ENCODE measurements around the gene KRT37.
"Not testable (repeated sequence)": the region's sequence is repeated elsewhere in the genome, so short reads cannot be mapped to it uniquely, and the experiment has no call there.

The KRT37 gene

DNA sequence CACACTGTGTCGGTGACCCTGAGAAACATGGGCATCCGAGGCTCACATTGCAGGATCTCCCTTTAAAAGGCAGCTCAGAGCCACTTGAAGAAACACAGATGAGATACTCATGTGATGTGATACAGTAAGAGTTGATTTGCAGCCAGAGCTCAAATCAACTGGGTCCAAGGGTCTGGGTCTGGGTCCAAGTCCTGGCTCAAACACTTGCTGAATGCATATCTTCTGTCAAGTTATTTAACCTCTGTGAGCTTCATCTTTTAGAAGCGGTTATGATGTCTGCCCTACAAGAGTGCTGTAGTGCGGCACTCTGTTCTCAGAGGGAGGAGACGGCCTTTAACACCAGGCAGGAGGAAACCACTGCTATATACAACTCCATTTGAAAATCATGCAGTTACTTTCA is 10.0 kb upstream of the KRT37 start:
- DNase-seq (ENCODE audit: low spot score) = no peak

DNA sequence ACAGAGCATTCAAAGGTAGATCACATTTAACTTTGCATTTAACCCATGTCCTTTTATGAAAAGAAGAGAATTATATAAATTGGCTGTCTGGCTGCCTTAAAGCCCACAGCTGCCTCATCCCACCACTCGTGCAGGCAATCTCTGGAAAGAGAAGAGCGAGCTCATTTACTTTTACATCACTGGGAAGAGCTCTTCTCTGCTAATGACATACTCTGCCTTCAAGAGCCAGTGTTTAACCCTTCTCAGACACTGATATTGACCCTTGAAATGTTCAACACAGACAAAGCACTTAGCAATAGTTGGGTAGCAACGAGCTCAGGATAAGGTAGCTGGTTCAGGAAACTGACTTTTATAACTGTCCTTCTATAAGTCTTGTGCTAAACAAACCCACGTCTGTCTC is 9.6 kb upstream of the KRT37 start:
- no peak for DNase-seq (ENCODE audit: low spot score)

DNA sequence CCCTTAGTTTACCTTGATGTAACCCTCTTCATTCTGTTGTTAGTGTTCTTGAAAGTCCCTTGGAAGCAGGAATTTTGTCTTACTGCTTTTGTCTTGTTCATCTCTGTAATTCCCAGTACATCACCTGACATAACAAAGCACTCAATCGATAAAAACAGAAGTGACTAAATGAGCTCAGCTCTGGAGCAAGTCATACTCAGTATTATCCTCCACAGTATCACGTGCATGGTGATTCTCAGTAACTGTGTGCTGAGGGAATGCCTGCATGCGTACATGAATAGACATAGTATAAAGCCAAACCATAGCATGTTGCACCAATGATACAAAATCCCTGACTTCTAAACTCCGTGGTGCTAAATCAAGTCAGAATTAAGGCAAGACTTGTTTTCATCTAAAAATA is 9.2 kb upstream of the KRT37 start:
- DNase-seq (ENCODE audit: low spot score) = no peak

DNA sequence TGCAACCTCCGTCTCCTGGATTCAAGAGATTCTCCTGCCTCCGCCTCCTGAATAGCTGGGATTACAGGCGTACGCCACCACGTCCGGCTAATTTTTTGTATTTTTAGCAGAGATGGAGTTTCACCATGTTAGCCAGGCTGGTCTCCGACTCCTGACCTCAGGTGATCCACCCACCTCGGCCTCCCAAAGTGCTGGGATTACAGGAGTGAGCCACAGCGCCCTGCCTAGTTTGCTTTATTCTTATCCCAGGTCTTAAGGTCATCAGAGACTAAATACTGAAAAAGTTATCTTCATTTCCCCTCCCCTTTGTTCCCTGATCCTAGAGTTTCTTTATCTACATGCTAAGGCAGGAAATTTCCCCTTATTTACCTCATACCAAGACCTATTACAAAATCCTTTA is 6.0 kb upstream of the KRT37 start:
- not testable (repeated sequence) for DNase-seq (ENCODE audit: low spot score)

DNA sequence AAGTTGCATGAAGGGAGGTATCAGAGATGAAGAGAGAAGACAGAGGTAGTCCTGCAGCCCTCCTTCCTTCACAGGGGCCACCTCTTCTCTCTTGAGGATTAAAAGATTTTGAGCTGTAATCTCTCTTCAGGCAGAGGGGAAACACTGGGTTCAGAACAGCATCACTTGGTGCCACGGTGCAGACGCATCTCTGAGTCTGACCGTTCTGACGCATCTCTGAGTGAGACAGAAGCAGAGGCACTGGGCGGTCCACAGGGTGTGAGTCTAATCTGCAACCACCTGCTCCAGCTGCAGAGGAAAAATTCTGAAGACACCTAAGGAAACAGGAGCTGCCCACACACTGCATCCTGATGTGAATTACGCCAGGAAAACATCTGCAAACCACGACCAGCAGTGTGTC is 5.3 kb upstream of the KRT37 start:
- DNase-seq (ENCODE audit: low spot score) = no peak

DNA sequence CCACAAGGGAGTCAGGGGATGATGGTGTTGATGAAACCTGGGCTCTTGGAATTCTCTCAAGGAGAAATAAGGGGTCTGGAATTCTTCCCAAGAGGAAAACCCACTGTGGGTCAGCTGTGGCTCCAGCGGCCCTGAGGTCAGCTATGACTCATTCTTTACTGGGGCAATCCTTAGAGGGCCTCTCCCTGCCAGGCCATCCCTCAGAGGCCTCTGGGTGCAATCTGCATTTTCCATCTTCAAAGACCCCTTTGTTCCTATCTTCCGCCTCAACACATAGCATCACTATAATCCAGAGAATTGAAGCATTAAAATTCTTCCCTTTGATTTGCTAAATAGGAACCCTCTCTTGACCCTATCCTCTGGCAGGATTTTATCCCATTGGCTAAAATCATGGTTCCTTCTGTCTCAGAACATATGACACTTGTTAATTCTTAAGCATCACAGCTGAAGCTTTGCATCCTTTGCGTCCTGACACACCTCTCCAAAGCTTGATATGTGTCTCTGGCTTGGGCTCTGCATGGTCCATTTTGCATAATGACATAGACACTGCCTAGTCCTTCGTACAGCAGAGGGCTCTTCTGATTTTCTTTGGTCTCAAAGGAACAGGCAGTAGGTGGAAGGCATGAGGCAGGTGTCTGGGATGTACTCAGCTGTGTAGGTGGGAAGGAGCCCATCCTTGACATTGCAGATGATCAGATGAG is 4.4 kb upstream of the KRT37 start:
- DNase-seq (ENCODE audit: low spot score) = peak; percentile 38

DNA sequence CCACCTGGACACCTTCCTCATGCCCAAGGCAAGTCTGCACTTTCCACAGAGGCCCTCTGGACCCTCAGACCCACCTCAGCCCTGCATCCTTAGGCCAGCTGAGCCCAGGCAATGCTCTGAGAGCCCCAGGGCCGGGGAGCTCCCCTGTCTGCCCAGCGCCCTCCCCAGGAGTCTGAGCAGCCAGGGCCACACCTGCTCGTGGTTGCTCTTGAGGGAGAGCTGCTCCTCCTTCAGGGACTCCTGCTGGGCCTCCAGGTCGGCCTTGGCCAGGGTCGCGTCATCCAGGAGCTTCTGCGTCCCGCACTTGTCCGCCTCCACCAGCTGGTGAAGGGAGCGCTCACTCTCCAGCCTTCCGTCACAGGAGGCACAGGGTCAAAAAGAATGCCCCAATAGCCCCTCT is 1.8 kb downstream of the KRT37 start:
- DNase-seq (ENCODE audit: low spot score) = not testable (repeated sequence)

DNA sequence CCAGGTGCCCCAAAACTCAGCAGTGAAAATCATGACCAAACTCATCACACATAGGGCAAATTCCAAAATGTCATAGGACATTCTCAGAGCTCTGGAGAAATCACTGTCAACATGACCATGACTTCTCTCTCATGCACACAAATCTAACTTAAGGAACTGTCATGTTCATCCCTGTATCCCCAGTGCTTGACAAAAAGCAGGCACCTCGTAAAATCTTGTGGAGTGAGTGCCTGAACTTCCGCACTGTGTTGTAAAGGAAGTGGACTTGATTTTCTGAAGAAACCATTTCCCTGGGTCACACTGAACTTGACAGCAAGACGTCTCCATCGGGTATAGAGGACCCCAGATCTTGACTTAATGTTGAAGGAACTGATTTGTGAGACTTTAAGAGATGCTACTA is 2.8 kb downstream of the KRT37 start:
- no peak for DNase-seq (ENCODE audit: low spot score)

DNA sequence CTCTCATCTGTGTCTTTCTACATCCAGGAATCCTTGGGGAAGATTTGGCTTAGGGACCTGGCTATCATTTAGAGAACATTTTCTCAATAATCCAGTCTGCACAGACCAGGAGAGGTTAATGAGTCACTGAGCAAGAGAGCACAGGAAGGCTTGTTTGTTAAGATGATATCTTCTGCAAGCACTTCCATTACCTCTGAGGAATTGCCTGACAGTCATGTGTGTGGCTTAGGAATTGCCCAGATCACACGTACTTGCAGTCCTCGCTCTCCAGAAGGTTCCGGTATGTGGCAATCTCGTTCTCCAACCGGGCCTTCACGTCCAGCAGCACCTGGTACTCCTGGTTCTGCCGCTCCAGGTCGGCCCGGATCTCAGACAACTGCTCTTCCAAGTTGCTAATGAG is 3.3 kb downstream of the KRT37 start:
- DNase-seq (ENCODE audit: low spot score) = peak; percentile 50

DNA sequence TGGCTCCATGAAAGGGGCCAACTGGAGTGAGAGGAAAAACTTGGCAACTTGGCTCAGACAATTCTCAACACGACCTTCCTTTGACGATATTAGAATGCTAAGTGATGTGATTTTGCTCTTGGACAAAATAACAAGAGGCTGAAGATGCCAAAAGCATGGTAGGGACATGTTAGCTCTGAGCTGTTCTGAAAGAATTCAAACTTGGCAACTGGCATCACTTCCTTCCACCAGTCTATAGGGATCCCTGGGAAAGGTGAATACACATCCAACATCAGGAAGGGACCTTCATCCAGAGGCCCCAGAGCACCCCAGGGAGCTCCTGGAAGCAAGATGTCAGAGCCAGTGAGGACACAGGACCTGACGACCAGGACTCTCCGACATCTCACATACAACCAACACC is 4.3 kb downstream of the KRT37 start:
- DNase-seq (ENCODE audit: low spot score) = no peak

DNA sequence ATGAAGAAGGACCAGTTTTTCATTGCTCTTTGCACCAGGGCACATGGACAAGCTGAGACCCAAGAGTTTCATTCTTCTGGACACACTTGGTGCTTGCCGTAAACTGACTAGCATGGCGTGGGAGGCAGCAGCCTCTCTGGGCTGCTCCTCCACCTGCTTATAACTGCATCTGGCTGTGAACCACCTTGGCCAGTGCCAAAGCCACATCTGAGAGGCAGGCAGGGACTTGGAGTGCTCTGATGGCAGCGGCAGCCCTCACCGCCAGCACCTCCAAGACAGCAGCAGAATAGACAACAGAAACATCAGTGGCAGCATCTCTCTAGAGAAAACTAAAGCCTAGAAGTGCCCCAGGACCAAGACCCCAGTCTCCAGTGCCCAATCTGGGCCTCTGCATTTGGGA is 4.7 kb downstream of the KRT37 start:
- no peak for DNase-seq (ENCODE audit: low spot score)

DNA sequence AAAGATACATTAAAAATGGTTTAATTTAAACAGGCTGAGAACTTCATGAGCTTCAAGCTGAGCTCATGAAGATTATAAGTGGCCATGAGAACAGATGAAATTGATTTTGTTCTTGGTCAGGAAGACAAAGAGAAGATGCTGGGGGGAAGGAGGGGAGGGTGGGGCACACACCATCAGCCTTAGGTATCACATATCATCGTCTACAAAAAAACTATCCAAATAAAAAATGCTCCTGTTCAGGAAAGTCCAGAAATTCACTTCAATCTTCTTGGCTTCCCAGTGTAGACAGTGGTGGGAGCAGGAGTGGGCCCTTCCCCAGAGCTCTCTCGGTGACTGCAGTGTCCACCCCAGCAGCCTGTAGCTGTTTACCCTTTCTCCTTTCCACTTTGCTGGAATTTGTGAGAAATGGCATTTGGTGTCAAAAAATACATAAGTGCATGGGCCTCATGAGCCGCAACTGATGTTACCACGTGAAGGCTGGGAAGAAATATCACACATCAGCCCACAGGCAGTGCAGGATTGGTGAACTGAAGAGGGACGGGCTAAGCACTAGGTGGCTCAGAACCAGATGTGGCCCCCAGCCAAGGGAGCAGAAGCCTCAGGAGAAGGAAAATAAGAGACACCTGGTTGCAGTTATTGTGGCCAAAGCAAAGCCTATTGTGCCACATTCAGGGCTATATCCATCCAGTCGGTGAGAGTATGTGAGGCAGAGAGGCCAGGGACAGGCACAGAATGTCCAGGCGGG is 6.1 kb downstream of the KRT37 start:
- no peak for DNase-seq (ENCODE audit: low spot score)

DNA sequence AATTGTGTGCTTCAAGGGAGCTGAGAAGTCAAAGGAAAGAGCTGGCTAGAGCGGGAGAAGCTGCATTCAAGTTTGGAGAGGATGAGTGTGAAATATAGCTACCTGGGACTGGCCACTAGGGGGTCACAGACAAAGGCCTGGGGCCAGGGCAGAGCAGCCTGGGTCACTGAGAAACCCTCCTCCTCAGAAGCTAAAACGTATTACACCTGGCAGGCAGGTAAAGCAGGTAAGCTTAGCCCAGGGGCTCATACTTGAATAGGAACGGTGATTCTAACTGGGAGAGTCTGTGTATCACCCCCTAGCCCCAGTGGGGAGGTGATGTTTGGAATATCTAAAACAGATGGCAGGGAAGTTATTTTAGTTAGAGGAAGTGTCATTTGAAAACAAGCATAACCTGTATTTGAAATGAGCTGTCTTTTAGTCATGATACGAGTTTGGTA is 6.8 kb downstream of the KRT37 start:
- no peak for DNase-seq (ENCODE audit: low spot score)

DNA sequence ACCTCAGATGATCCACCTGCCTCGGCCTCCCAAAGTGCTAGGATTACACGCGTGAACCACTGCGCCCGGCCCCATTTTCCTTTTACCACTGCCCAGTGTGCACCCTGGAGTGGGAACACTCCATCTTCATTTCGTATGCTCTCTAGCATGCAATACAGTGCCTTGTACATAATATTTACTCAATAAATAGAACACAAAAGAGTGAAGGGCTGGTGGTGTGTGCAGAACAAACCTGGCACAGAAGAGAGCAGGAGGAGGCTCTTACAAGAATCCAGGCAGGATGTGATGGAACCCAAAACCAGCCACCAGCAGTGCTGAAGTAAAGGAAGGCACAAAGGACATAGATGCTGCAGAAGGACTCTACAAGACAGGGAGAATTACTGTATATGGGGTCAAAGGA is 7.3 kb downstream of the KRT37 start:
- no peak for DNase-seq (ENCODE audit: low spot score)

DNA sequence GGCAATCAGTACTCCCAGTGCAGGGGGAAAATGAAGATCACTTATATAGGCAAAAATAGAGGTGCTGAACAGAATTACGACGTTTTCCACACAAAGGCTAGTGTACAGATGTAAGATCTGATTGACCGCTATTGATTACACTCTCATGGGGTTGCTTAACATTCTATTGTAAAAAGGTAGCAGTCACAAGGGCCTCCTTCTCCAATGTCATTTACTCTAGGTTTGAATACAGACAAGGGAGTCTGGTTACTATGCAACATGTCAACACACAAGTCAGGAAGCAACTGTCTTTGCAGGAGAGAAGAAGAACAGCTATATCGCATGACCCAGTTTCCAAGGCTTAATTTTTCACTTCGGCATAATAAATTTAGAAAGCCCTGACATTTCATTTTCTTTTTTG is 7.9 kb downstream of the KRT37 start:
- DNase-seq (ENCODE audit: low spot score) = peak; percentile 45

DNA sequence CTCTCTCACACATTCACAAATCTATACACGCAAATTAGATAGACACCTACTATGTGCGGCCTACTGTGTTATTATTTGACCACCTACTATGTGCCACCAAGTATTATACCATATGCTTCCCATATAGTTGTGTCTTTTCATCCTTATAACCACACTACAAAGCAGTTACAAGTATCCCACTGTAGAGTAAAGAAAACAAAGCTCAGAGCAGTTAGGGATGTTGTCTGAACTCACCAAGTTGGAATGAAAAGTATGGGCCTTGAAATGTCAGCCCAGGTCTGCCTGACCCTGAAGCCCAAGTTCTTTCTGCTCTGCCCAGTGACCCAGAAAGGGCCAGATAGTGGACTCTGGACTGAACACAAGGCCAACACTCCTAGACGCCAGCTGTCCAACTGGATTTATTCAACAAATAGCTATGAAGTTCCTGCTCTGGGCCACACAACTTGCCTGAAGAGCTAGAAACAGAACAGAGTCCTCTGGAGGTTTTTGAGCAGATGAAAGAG is 8.5 kb downstream of the KRT37 start:
- peak; percentile 65 for DNase-seq (ENCODE audit: low spot score)

DNA sequence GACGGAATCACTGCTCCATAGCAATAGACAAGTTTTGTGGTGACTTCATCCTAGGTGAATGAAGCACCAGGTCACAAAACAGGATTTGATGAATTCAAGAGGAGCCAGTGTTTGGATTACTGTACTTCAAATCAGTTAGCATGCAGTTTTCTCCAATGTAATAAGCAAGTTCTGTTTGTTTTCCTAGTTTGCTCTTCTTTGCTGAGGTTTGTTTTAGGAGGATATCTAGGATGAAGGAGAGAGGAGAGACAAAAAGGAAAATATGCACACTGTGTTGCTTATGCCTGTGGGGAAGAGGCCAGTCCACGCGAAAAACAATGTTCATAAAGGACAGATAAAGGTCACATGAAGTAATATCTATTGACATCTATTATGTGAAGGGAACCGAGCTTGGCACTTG is 9.0 kb downstream of the KRT37 start:
- DNase-seq (ENCODE audit: low spot score) = no peak

DNA sequence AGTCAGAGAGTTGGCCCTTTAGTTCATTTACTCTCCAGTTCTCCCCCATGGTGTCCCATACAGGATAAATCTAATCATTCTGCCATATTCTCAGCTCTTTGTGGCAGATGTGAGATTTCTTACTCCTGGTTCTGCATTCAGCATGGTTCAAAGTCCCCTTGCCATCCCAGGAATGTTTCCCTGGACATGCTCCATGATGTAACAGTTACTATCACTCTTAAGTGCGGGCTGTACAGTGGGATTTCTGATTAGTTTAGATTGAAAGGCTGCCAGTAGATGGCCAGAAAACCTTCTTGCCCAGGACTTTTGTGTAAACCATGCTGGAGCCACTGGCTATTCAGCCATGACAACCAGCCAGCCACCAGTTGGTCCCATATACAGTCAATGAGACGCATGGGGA is 10.4 kb downstream of the KRT37 start:
- no peak for DNase-seq (ENCODE audit: low spot score)

DNA sequence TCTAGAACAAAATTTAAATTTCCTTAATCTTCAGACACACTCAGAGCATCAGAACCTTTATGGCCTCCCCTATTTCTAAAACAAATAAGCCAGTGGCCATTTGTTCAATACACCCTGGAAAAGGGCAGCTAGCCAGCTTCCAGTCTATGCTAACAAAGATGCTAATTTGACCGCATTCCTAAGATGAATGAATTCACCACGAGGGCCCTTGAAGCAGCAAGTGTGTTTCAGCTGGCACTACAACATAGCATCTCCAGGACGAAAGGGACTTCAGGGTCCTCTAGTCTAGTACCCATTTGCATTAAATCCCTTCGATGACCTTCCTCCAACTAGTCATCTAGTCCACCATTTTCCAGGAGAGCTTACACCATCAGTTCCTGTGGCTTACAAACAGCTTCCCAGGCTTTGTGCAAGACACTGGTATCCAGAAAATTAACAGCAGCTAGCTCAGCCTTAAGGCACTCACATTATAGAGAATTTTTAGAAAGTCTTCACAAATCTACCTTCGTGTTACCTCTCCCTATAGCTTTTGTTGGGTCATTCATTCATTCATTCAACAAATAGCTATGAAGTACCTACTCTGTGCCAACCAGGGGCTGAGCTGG is 10.9 kb downstream of the KRT37 start:
- DNase-seq (ENCODE audit: low spot score) = no peak

DNA sequence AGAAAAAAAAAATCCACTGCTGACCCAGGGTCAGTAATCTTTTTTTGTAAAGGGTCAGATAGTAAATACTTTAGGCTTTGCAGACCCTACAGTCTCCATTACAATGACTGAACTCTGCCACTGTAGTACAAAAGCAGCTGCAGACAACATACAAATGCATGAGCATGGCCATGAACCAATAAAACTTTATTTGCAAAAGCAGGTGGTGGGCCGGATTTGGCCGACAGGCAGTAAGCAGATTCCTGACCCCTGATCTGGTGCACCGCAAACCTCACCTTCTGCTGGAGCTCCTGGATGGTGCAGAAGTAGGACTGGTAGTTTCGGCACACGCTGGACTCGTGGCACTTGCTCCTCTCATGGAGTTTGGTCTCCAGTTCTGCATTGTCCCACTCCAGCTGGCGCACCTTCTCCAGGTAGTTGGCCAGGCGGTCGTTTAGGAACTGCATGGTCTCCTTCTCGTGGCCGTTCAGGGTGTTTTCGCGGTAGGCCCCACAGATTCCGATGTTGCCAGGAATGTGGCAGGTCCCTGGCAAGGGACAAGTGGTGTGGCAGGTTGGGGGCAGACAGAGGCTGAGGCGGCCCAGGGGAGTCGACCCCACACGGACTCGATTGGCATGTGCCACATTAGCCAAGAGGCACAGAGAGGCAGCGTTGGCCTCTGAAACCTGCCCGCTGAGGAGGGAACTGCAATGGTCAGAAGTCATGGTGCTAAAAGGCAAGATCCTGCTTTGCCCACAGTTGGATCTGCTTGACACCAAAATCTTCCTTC is 13.1 kb downstream of the KRT37 start:
- DNase-seq (ENCODE audit: low spot score) = no peak

DNA sequence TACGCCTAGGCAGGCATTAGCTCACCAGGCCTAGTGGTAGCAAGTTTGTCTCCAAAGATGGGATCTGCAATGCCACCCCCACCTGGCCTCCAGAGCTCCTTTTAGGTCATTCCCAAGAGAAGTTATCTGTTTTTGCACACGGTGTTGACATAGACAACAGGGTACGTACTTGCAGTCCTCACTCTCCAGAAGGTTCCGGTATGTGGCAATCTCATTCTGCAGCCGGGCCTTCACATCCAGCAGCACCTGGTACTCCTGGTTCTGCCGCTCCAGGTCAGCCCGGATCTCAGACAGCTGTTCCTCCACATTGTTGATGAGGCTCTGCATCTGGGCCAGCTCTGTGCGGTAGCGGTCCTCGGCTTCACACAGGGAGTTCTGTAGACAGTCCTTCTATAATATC is 17.2 kb downstream of the KRT37 start:
- no peak for DNase-seq (ENCODE audit: low spot score)

DNA sequence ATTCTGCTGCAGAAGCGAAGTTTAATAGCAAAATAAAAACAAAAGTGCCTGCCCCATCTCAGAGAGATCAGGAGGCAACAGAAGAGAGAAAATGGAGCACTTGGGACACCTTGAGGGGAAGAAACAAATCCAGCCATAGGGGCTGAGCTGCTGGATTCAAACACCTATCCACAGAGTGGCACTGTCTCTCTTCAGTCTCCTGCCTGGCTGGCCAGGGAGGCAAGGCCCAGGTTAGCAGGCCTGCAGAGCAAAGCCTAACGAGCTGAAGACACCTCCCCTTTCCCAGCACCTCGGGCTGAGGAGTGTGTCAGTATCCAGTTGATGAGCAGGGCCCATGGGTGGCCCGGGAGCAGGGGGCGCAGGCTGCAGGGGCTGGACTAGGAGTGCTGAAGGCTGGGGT is 18.2 kb downstream of the KRT37 start:
- DNase-seq (ENCODE audit: low spot score) = no peak

All from hepatic stellate cell (primary cell).